GM19240 (cell line): ENCODE measurements around the gene TMEM259.

Experiments used
- DNase-seq: peaks from one replicate; pipeline ENCODE4 v3.0.0; 2011; ENCODE audit warnings: low spot score; ENCODE audit not compliant: insufficient read length

Gene TMEM259

DNA sequence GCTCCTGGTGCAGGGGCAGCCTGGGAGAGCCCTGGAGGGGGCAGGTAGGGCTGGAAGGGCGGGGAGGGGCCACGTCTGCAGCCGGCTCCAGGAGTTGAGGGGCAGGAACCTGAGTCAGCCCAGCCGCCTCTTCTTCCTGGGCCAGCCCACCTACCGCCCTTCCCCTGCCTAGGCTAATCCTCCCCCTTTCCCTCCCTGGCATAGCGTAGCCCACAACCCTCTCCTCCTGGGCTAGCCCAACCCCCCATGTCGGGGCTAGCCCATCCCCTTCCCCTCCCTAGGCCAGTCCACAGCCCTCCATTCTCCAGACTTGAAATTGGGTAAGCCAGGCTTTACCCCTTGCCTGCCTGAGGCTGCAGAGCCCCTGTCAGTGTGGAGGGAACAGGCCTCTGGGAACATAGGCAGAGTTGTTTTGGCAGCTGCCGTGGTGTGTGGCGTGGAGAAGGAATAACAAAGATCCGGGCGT, 57.4 kb downstream of the TMEM259 start:
- DNase-seq, result no peak

DNA sequence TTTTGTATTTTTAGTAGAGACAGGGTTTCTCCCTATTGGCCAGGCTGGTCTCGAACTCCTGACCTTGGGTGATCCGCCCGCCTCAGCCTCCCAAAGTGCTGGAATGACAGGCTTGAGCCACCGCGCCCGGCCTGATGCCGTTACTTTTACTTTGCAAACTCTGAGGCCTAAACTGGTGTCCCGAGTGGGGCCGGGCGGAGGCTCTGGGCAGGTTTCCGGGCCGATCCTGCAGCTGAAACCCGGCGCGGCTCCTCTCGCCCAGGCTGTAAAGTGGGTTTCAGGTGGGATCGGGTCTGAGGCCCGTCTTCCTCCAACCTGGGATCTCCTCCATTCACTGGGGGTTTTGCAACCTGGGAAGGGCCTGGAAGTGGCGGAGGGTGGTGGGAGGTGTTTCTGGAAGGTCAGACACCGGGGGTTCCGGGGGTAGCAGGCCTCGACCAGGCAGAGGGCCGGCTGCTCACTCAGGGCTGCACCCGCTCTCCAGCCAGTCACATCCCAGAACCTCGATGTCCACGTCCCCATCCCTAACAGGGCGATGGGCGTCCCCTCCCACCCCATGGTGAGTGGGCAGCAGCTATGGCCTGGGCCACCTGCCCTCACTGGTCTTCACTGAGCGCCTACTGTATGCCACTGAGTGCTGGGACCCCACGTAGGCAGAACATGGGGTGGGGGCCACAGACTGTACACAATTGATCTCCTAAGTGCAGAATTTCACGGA, 58.1 kb downstream of the TMEM259 start:
- no peak for DNase-seq

GRCh38 chr19:961866-962620, 58.9 kb downstream of the TMEM259 start:
- no peak for DNase-seq

- DNase-seq, result no peak
These were observed 60.4 kb downstream of the TMEM259 start for GRCh38 chr19:960601-960938.

DNA sequence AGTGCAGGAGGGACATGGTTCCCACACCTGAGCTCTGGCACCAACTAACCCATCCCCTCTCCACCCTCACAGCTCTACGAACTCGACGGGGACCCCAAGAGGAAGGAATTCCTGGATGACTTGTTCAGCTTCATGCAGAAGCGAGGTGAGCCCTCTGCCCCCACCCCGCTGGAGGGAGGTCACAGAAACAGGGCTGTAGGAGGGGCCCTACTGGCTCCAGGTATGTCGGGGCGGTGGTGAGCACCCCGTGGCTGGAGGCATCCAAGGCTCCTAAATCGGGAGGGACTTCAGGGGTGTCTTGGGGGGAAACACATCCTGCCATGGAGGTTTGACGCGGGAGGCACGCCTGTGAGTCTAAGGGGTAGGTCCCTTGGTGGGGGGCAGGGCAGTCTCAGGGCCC, 60.9 kb downstream of the TMEM259 start:
- DNase-seq, result no peak
